Measurements from ENCODE around the gene MYO7B.

The MYO7B gene

GRCh38 chr2:127608061-127609030, 72.9 kb downstream of the MYO7B start:
- DNase-seq (ENCODE audit: low read depth), result no peak
- H3K4me3 ChIP-seq (ENCODE audit: low read depth, low read length), result no peak overlapping the region
- TF ChIP-seq CTCF (conservative IDR thresholded peaks at IDR 0.05; ENCODE audit: low read depth, low read length), result no peak

GRCh38 chr2:127609031-127609751, 73.7 kb downstream of the MYO7B start:
- H3K4me3 ChIP-seq (ENCODE audit: low read depth, low read length), result no peak overlapping the region
- no peak for DNase-seq (ENCODE audit: low read depth)
- TF ChIP-seq CTCF (conservative IDR thresholded peaks at IDR 0.05; ENCODE audit: low read depth, low read length), result no peak

- H3K4me3 ChIP-seq (ENCODE audit: low read depth, low read length), result no peak overlapping the region
- DNase-seq (ENCODE audit: low read depth), result no peak
- TF ChIP-seq CTCF (conservative IDR thresholded peaks at IDR 0.05; ENCODE audit: low read depth, low read length), result no peak
These were observed 74.3 kb downstream of the MYO7B start for GRCh38 chr2:127609818-127610217.

GRCh38 chr2:127610561-127610960, 75.1 kb downstream of the MYO7B start:
- H3K4me3 ChIP-seq (ENCODE audit: low read depth, low read length), result no peak overlapping the region
- TF ChIP-seq CTCF (conservative IDR thresholded peaks at IDR 0.05; ENCODE audit: low read depth, low read length), result no peak
- DNase-seq (ENCODE audit: low read depth), result no peak

- DNase-seq (ENCODE audit: low read depth), result no peak
- no peak overlapping the region for H3K4me3 ChIP-seq (ENCODE audit: low read depth, low read length)
- no peak for TF ChIP-seq CTCF (conservative IDR thresholded peaks at IDR 0.05; ENCODE audit: low read depth, low read length)
These were observed 75.8 kb downstream of the MYO7B start for GRCh38 chr2:127611076-127611925.

GRCh38 chr2:127612111-127612822, 76.8 kb downstream of the MYO7B start:
- H3K4me3 ChIP-seq (ENCODE audit: low read depth, low read length), result no peak overlapping the region
- TF ChIP-seq CTCF (conservative IDR thresholded peaks at IDR 0.05; ENCODE audit: low read depth, low read length), result no peak
- no peak for DNase-seq (ENCODE audit: low read depth)

All from choroid plexus epithelial cell (primary cell).